PFSK-1 (cell line): Measurements from ENCODE around the gene CYTL1.

Experiments used
- FOXP2 ChIP-seq: optimal IDR thresholded peaks from 2 replicates; pipeline ENCODE3; 2011; ENCODE audit warnings: borderline replicate concordance, control low read depth, inconsistent platforms; ENCODE audit not compliant: insufficient read depth; ENCODE audit errors: extremely low read length, extremely low read depth
- POLR2AphosphoS5 ChIP-seq: IDR thresholded peaks from 2 replicates; pipeline ENCODE4 v1.6.1; 2012; ENCODE audit warnings: low read depth, mild to moderate bottlenecking, control low read depth, low read length, moderate library complexity
- REST ChIP-seq, 2 experiments: IDR thresholded peaks; 2 replicates each; pipeline versions ENCODE4 v1.6.1 to v1.8.0; 2011 to 2012; ENCODE audit warnings: low read depth in 2 of 2, low read length in 2 of 2, control low read depth in 1 of 2, inconsistent platforms in 1 of 2, mild to moderate bottlenecking in 1 of 2, moderate library complexity in 1 of 2; ENCODE audit not compliant: insufficient read depth in 1 of 2
- SIN3A ChIP-seq: IDR thresholded peaks from 2 replicates; pipeline ENCODE4 v1.6.1; 2012; ENCODE audit warnings: mild to moderate bottlenecking, low read length, moderate library complexity, borderline replicate concordance; ENCODE audit not compliant: insufficient read depth
- TAF1 ChIP-seq: IDR thresholded peaks from 2 replicates; pipeline ENCODE4 v1.6.1; 2012; ENCODE audit warnings: low read length, control low read depth, borderline replicate concordance; ENCODE audit not compliant: insufficient read depth

CYTL1 gene

GRCh38 chr4:4968161-4968725 lies 51.0 kb downstream of the CYTL1 start:
- TF ChIP-seq REST (IDR thresholded peaks at IDR 0.05; ENCODE audit: insufficient read depth in 1 of 2, low read depth in 2 of 2, low read length in 2 of 2) (no peak), FOXP2 (no peak), TAF1 (no peak), SIN3A (no peak), POLR2AphosphoS5 (no peak)
